ENCODE results near the gene IPO7.
"Not testable (repeated sequence)": the region's sequence is repeated elsewhere in the genome, so short reads cannot be mapped to it uniquely, and the experiment has no call there.

Gene IPO7

GRCh38 chr11:9397746-9398680 lies 13.6 kb downstream of the IPO7 start:
- DNase-seq (ENCODE audit: low read depth): no peak

- DNase-seq (ENCODE audit: low read depth): no peak
Observed at GRCh38 chr11:9399466-9399865, 15.0 kb downstream of the IPO7 start.

GRCh38 chr11:9401884-9402283 lies 17.4 kb downstream of the IPO7 start:
- not testable (repeated sequence) for DNase-seq (ENCODE audit: low read depth)

- DNase-seq (ENCODE audit: low read depth): no peak
Observed at GRCh38 chr11:9428706-9429105, 44.3 kb downstream of the IPO7 start.

- DNase-seq (ENCODE audit: low read depth): no peak
Observed at GRCh38 chr11:9438611-9439010, 54.2 kb downstream of the IPO7 start.

GRCh38 chr11:9446230-9446629 lies 61.8 kb downstream of the IPO7 start:
- DNase-seq (ENCODE audit: low read depth): no peak

- DNase-seq (ENCODE audit: low read depth): no peak
Observed at GRCh38 chr11:9448576-9449352, 64.3 kb downstream of the IPO7 start.

- not testable (repeated sequence) for DNase-seq (ENCODE audit: low read depth)
Observed at GRCh38 chr11:9452023-9452422, 67.6 kb downstream of the IPO7 start.

GRCh38 chr11:9455722-9456121 lies 71.3 kb downstream of the IPO7 start:
- DNase-seq (ENCODE audit: low read depth): no peak

- DNase-seq (ENCODE audit: low read depth): peak; percentile 16
Observed at GRCh38 chr11:9459667-9460321, 75.3 kb downstream of the IPO7 start.

GRCh38 chr11:9460322-9461062 lies 76.0 kb downstream of the IPO7 start, which contains the start of gene ZNF143:
TSS of gene ZNF143 (plus strand) at chr11:9461012. CDS start at chr11:9471309, 10,297 bp downstream.
- peak; percentile 99 for DNase-seq (ENCODE audit: low read depth)

- peak; percentile 72 for DNase-seq (ENCODE audit: low read depth)
Observed at GRCh38 chr11:9461063-9461759, 76.8 kb downstream of the IPO7 start.

GRCh38 chr11:9461760-9462134 lies 77.3 kb downstream of the IPO7 start:
- peak; percentile 7 for DNase-seq (ENCODE audit: low read depth)

- peak; percentile 10 for DNase-seq (ENCODE audit: low read depth)
Observed at GRCh38 chr11:9462172-9462799, 77.8 kb downstream of the IPO7 start.

- DNase-seq (ENCODE audit: low read depth): no peak
Observed at GRCh38 chr11:9462806-9463537, 78.5 kb downstream of the IPO7 start.

GRCh38 chr11:9470765-9471164 lies 86.3 kb downstream of the IPO7 start:
- no peak for DNase-seq (ENCODE audit: low read depth)

- no peak for DNase-seq (ENCODE audit: low read depth)
Observed at GRCh38 chr11:9473408-9473807, 89.0 kb downstream of the IPO7 start.

GRCh38 chr11:9479899-9480298 lies 95.4 kb downstream of the IPO7 start:
- no peak for DNase-seq (ENCODE audit: low read depth)

- DNase-seq (ENCODE audit: low read depth): peak; percentile 62
Observed at GRCh38 chr11:9489080-9489765, 104.8 kb downstream of the IPO7 start.

Measured in GM04503 (cell line).